Stimulated activated CD8-positive, alpha-beta memory T cell treated with anti-CD3 and anti-CD28 coated beads, Interleukin-12 subunit alpha, Interleukin-12 subunit beta, amount 100 ng/mL, for 24 hours (primary cell): ENCODE results near the gene AQP7.
"Not testable (repeated sequence)": the region's sequence is repeated elsewhere in the genome, so short reads cannot be mapped to it uniquely, and the experiment has no call there.

ENCODE experiments used
- DNase-seq: peaks from one replicate; pipeline ENCODE4 v3.0.0-alpha.2; 2020; ENCODE audit errors: extremely low read depth

Gene AQP7

DNA sequence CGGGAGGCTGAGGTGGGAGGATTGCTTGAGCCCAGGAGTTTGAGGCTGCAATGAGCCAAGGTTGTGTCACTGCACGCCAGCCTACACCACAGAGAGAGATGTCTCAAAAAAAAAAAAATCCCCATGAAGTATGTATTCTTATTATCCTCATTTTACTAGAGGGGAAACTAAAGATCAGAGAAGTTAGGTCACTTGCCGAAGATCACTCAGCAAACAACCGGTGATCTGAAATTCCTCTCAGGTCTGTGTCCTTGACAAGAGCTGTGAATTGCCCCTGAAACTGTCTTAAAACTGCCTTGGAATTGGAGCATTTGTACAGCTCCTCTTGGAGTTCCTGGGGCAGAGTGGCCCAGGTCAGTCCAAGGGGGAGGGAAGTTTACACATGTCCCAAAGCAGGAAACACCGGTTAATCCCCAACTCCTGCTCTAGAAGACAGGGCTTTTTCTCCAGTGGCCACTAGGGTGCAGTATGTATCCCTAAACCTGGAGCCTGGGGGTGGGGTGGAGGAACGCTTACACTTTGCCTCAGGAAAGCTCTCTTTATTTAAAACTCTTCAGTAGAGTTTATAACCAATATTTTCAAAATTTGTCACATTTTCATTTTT is 27.6 kb downstream of the AQP7 start:
- peak; percentile 24 for DNase-seq

- DNase-seq: no peak
These were observed 28.2 kb downstream of the AQP7 start for GRCh38 chr9:33374190-33374589.

GRCh38 chr9:33372900-33373299 is 29.5 kb downstream of the AQP7 start:
- DNase-seq: no peak

GRCh38 chr9:33366979-33367480 is 35.3 kb downstream of the AQP7 start:
- DNase-seq: no peak

DNA sequence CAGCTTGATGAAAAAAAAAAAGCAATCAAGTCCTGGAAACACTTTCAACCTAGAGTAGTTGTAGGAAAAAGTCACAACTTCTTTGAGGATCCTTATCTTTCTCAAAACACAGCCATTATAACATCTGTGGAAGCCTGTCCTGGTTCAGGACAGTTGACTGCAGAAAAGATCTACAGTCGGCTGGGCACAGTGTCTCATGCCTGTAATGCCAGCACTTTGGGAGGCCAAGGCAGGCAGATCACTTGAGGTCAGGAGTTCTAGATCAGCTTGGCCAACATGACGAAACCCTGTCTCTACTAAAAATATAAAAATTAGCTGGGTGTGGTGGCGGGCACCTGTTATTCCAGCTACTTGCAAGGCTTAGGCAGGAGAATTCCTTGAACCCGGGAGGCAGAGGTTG is 37.6 kb downstream of the AQP7 start:
- not testable (repeated sequence) for DNase-seq

GRCh38 chr9:33364127-33364526 is 38.2 kb downstream of the AQP7 start:
- DNase-seq: no peak

- not testable (repeated sequence) for DNase-seq
These were observed 43.7 kb downstream of the AQP7 start for GRCh38 chr9:33358641-33359040.

GRCh38 chr9:33355933-33356332 is 46.4 kb downstream of the AQP7 start:
- DNase-seq: no peak

- no peak for DNase-seq
These were observed 47.6 kb downstream of the AQP7 start for GRCh38 chr9:33354651-33355211.

GRCh38 chr9:33351547-33351946 is 50.8 kb downstream of the AQP7 start:
- no peak for DNase-seq

DNA sequence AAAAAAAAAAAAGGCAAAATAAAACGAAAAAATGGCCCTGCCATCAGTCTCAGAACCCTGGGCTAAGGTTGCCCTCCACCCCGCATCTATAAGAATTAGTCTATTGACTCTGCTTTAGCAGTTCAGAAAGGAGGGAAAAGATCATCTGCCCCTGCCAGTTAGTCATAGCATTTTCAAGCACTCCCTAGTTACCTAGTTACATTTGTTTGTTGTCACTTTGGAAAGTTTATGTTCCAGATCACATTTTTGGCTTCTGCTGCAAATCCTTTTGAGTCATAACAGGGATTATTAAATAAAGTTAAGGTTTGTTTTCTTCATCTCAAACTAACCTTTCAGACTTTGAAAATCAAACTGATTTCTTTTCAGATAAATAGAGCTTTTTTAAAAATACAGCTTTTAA is 52.1 kb downstream of the AQP7 start:
- no peak for DNase-seq

GRCh38 chr9:33349743-33350142 is 52.6 kb downstream of the AQP7 start:
- DNase-seq: no peak

DNA sequence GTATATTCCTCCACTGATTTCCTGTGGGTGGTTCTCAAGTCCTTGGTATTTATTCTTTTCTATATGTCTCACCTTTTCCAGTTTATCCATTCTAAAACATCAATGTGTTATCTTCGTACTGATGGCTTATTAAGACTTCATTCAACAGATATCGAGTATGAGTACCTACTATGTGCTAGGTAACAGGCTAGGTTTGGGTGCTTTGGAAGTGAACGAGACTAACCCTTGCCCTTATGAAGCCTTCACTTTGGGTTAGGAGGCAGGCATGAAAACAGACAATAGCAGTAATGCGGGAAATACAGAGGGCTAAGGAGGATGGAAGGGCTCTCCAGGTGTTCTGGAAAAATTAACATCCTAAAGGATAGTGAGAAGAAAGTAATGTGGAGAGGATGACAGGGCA is 53.4 kb downstream of the AQP7 start:
- DNase-seq: no peak

GRCh38 chr9:33346564-33346963 is 55.8 kb downstream of the AQP7 start:
- DNase-seq: no peak

DNA sequence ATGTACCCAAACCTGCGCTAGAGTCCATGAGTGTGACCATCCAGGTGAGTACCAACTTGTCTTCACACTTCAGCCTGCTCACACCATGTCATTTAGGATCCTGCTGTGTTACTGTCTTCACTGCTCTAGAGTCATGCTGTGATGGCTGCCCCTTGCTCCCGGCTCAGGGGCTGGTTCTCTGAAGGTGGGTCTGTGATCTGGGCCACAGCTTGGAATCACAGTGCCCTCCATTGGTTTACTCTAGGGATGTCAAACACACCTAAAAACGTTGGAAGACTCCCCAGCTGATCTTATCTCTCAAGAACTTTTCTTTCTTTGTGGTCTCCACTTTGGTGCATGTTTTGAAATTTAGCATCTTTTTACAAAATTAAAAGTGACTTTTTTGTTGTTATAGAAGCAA is 58.2 kb downstream of the AQP7 start:
- no peak for DNase-seq

DNA sequence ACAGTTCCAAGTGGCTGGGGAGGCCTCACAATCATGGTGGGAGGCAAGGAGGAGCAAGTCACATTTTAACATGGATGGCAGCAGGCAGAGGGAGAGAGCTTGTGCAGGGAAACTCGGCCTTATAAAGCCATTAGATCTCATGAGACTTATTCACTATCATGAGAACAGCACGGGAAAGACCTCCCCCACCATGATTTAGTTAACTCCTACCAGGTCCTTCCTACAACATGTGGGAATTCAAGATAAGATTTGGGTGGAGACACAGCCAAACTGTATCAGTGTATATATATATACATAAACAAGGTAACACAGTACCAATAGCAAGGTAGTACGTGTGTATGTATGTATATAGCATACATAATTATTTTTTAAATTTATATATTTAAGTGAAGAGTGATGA is 61.2 kb downstream of the AQP7 start:
- no peak for DNase-seq

DNA sequence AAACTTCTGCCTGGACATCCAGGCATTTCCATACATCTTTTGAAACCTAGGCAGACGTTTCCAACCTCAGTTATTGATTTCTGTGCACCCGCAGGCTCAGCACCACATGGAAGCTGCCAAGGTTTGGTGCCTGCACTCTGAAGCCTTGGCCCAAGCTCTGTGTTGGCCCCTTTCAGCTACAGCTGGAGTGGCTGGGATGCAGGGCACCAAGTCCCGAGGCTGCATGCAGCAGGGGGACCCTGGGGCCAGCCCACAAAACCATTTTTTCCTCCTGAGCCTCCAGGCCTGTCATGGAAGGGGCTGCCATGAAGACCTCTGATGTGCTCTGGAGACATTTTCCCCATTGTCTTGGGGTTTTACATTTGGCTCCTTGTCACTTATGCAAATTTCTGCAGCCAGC is 62.2 kb downstream of the AQP7 start:
- DNase-seq: no peak
